ENCODE measurements around the gene LDB1.

The LDB1 gene

GRCh38 chr10:102135956-102136526 is 15.9 kb upstream of the LDB1 start:
- DNase-seq, result peak; percentile 68

- DNase-seq, result no peak
Observed at GRCh38 chr10:102134416-102134815, 14.2 kb upstream of the LDB1 start.

- peak; percentile 52 for DNase-seq
Observed at GRCh38 chr10:102133373-102134195, 13.4 kb upstream of the LDB1 start.

- DNase-seq, result peak; percentile 95
Observed at GRCh38 chr10:102132563-102133372, 12.6 kb upstream of the LDB1 start, which contains the start of gene PPRC1. TSS of gene PPRC1 (plus strand) at chr10:102133040. CDS start at chr10:102133069, 29 bp downstream.

- no peak for DNase-seq
Observed at GRCh38 chr10:102132193-102132562, 12.0 kb upstream of the LDB1 start.

GRCh38 chr10:102131286-102132170 is 11.4 kb upstream of the LDB1 start:
- DNase-seq, result no peak

GRCh38 chr10:102123223-102123622 is 3.1 kb upstream of the LDB1 start:
- DNase-seq, result no peak

GRCh38 chr10:102122450-102122849 is 2.3 kb upstream of the LDB1 start:
- no peak for DNase-seq

GRCh38 chr10:102121739-102122372 is 1.7 kb upstream of the LDB1 start:
- DNase-seq, result no peak

- peak; percentile 28 for DNase-seq
Observed at GRCh38 chr10:102120991-102121738, 997 bp upstream of the LDB1 start.

GRCh38 chr10:102119417-102120141 is 589 bp downstream of the LDB1 start:
- peak; percentile 66 for DNase-seq

- peak; percentile 17 for DNase-seq
Observed at GRCh38 chr10:102118867-102119266, 1.3 kb downstream of the LDB1 start.

GRCh38 chr10:102117391-102118159 is 2.6 kb downstream of the LDB1 start:
- peak; percentile 81 for DNase-seq

- DNase-seq, result no peak
Observed at GRCh38 chr10:102116656-102117055, 3.5 kb downstream of the LDB1 start.

- DNase-seq, result no peak
Observed at GRCh38 chr10:102115775-102116174, 4.4 kb downstream of the LDB1 start.

- DNase-seq, result peak; percentile 88
Observed at GRCh38 chr10:102114861-102115618, 5.1 kb downstream of the LDB1 start.

GRCh38 chr10:102113956-102114857 is 6.0 kb downstream of the LDB1 start:
- DNase-seq, result no peak
